ENCODE results near the gene ACTL9.
"Not testable (repeated sequence)": the region's sequence is repeated elsewhere in the genome, so short reads cannot be mapped to it uniquely, and the experiment has no call there.

The ACTL9 gene

DNA sequence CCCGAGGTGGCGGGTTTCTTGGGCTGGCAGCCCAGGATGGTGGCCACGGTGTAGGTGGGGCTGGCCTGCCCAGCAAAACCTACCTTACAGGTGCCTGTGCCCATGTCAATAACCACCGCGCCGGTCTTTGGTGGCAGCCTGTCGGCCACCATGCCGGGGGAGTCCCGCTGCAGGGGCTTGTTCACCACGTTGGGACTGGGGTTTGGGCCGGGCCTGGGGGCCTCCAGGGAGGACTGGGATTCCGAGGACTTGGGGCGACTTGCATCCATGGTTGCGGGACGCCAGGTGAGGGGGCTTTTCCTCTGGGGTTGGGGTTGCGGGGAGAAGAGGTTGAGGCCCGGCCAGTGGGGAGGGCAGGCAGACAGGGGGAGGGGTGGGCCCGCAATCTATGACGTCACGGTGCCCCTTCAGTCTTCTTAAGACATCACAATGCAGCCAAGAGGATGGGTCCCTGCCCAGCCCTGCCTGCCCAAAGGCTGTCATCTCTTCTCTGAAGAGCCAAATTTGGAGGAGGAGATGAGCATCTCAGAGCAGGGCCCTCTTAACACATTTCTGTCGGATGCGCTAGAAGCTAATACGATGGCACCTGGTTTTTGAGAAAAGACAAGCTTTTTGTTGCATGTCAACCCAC, at the start of gene ACTL9:
TSS of gene ACTL9 (minus strand) at position 363 of the 631 bp plus-strand sequence. CDS start at position 269, 94 bp downstream.
- DNase-seq (ENCODE audit: low read depth in 2 of 2), result no peak

DNA sequence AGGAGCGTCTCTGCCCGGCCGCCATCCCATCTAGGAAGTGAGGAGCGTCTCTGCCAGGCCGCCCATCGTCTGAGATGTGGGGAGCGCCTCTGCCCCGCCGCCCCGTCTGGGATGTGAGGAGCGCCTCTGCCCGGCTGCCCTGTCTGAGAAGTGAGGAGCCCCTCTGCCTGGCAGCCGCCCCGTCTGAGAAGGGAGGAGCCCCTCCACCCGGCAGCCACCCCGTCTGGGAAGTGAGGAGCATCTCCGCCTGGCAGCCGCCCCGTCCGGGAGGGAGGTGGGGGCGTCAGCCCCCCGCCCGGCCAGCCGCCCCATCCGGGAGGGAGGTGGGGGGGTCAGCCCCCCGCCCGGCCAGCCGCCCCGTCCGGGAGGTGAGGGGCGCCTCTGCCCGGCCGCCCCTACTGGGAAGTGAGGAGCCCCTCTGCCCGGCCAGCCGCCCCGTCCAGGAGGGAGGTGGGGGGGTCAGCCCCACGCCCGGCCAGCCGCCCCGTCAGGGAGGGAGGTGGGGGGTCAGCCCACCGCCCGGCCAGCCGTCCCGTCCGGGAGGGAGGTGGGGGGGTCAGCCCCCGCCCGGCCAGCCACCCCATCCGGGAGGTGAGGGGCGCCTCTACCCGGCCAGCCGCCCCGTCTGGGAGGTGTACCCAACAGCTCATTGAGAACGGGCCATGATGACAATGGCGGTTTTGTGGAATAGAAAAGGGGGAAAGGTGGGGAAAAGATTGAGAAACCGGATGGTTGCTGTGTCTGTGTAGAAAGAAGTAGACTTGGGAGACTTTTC, 40.9 kb upstream of the ACTL9 start:
- DNase-seq (ENCODE audit: low read depth in 2 of 2), result not testable (repeated sequence)

DNA sequence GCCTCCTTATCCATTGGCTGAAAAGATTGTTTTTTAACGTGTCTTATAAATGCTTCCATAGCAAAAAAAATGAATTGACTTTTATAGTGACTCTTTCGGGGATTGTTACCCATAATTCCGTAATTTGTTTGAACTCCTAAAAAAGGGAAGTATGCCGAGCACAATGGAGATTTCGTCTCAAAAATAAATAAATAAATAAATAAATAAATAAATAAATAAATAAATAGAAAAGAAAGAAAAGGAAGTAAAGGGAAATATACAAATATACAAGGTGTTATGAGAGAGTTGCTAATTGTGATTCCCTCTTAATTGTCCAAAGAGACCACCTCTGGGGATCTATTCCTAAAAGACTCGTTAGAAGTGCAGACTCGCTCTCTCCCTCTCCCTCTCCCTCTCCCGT, 39.8 kb upstream of the ACTL9 start:
- DNase-seq (ENCODE audit: low read depth in 2 of 2), result no peak

GRCh38 chr19:8731428-8732169, 33.0 kb upstream of the ACTL9 start:
- DNase-seq (ENCODE audit: low read depth in 2 of 2), result no peak

GRCh38 chr19:8724276-8724675, 25.7 kb upstream of the ACTL9 start:
- DNase-seq (ENCODE audit: low read depth in 2 of 2), result no peak

- no peak for DNase-seq (ENCODE audit: low read depth in 2 of 2)
These were observed 23.4 kb upstream of the ACTL9 start for GRCh38 chr19:8722032-8722431.

DNA sequence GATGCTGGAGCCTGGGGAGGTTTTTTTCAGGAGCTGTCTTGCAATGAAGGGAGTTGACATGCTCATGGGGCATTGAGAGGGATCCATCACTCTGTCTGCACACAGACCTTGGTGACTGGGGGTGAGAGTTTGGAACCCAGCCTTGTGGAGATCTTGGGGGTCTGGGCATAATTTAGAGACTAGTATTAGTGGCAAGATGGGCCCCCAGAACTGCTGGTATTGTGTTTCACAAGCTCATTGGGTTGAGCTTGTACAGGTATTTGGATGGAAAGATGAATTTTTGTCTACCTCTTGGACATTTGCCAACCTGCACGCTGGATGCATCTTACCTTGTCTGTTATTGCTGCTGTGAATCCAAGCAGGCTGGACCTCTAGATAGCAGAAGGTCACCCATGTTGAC, 22.7 kb upstream of the ACTL9 start, which contains the start of gene OR2Z1:
TSS of gene OR2Z1 (plus strand) at position 301 of the 400 bp plus-strand sequence. CDS start 9,395 bp downstream, outside the sequence.
- no peak for DNase-seq (ENCODE audit: low read depth in 2 of 2)

- not testable (repeated sequence) for DNase-seq (ENCODE audit: low read depth in 2 of 2)
These were observed 11.7 kb upstream of the ACTL9 start for GRCh38 chr19:8710337-8710736.

- DNase-seq (ENCODE audit: low read depth in 2 of 2), result no peak
These were observed 7.1 kb upstream of the ACTL9 start for GRCh38 chr19:8705742-8706141.

DNA sequence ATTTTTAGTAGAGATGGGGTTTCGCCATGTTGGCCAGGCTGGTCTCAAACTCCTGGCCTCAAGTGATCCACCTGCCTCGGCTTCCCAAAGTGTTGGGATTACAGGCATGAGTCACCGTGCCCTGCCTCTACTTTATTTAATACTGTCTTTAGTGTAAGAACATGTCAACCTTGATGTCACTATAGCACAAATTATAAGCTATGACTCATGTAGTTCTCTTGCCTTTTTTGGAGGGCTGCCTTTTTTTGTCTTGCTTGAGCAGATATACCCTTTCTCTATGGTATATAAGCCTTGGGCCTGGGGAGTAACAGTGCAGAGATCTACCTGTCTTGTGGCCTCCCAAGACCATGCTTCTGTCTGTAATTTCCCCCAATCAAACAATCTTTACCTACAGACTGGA, 6.7 kb upstream of the ACTL9 start:
- DNase-seq (ENCODE audit: low read depth in 2 of 2), result not testable (repeated sequence)

DNA sequence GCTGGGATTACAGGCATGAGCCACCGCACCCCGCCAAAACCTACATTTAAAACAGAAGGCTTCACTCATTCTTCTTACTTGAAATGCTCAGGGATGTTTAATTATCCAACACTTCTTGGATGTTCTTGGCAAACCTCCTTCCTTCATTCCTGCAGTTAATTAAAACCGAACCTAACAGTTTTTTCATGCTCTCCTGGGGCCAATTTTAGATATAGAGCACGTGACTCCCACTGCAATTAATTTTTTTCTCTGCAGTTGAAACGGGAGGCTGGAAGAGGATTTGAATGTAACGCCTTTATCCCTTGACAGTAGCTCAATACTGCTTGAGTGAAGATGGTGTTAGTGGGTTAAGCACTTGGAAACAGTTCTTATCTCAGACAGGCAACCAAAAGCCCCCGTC, 4.6 kb upstream of the ACTL9 start:
- DNase-seq (ENCODE audit: low read depth in 2 of 2), result no peak

DNA sequence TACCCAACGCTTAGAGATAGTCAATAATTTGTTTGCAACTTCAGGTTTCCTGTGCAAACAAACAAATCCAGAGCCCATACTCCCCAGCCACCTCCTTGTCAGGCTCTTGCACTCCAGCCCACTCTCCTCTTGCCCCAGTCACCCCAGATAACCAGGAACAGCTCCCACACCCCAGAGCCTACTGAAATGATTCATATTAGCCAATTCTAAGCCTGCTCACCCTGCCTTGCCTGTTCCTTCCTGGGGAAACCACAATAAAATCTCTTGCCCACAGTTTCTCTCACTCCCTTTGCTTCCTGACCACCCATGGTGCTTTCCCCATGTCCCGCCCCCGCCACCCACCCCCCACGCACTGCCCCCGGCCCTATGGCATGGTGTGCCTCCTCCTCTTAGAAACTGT, 3.8 kb upstream of the ACTL9 start:
- DNase-seq (ENCODE audit: low read depth in 2 of 2), result peak; percentile 36 to 50

- no peak for DNase-seq (ENCODE audit: low read depth in 2 of 2)
These were observed 2.4 kb upstream of the ACTL9 start for GRCh38 chr19:8700956-8701355.

DNA sequence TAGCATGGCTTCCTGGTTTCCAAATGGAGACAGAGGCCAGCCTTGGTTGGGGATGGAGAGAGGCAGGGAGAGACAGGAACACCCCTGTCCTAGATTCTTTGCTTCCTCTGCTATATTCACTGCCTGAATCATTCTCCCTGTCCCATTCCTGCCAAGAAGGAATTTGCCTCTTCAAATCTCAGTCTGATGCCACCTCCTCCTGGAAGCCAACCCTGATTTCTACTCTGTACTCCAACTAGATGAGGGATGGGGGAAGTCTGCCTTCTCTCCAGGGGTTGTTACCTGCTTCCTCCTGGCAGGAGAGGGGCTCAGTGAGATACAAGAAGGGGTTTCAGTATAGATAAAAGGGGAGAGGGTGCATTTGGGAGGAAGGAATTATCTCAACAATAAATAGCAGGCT, 1.3 kb upstream of the ACTL9 start:
- DNase-seq (ENCODE audit: low read depth in 2 of 2), result no peak

DNA sequence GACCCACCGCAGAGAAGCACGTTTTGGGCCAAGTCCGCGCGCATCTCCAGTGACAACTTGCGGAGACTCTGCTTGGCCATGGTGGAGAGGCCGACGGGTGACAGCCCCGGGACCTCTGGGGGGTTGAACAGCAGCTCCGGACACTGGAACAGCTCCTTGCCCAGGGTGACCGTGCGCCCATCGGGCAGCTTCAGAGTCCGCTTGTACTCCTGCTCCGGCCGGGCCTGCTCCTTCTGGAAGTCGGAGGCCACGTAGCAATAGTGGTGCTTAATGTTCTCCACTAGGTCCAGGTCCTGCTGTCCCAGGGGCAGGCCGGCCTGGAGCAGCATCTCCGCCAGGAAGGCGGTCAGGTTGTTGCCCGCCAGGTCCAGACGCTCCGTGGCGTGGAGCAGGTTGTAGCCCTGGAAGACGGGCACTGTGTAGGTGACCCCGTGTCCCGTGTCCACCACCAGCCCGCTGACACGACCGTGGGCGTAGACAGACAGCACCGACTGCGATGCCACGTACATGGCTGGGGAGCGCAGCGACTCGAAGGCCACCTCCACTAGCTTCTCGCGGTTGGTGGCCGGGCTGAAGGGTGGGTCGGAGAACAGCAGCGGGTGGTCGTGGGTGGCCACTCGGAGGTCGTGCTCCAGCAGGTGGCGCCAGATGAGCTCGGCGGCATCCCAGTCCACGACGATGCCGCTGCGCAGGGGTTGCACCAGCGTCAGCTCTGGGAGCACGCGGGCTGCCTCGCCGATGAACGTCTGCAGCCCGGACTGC, 743 bp downstream of the ACTL9 start:
- no peak for DNase-seq (ENCODE audit: low read depth in 2 of 2)

GRCh38 chr19:8696993-8697392, 1.6 kb downstream of the ACTL9 start:
- DNase-seq (ENCODE audit: low read depth in 2 of 2), result peak in 1 of 2 donors; percentile 27

DNA sequence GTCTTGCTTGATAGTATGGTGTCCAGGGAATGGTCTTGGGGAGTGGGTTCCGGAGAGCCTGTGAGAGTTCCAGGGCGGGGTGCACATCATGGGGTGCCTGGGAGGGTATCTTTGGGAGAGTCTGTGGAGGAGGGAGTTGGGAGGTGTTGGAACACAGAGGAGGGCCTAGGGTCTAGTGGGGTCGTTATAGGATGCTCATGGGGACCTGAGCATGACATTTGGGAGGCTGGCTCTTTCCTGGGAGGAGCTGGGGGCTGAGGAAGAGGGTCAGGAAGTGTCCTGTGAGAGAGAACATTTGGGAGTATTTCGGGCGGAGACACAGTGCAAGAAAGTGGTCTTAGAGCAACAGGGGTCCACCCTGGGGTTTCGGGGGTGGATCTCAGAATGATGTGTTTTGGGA, 2.7 kb downstream of the ACTL9 start:
- DNase-seq (ENCODE audit: low read depth in 2 of 2), result no peak

- DNase-seq (ENCODE audit: low read depth in 2 of 2), result no peak
These were observed 3.1 kb downstream of the ACTL9 start for GRCh38 chr19:8695501-8695900.

DNA sequence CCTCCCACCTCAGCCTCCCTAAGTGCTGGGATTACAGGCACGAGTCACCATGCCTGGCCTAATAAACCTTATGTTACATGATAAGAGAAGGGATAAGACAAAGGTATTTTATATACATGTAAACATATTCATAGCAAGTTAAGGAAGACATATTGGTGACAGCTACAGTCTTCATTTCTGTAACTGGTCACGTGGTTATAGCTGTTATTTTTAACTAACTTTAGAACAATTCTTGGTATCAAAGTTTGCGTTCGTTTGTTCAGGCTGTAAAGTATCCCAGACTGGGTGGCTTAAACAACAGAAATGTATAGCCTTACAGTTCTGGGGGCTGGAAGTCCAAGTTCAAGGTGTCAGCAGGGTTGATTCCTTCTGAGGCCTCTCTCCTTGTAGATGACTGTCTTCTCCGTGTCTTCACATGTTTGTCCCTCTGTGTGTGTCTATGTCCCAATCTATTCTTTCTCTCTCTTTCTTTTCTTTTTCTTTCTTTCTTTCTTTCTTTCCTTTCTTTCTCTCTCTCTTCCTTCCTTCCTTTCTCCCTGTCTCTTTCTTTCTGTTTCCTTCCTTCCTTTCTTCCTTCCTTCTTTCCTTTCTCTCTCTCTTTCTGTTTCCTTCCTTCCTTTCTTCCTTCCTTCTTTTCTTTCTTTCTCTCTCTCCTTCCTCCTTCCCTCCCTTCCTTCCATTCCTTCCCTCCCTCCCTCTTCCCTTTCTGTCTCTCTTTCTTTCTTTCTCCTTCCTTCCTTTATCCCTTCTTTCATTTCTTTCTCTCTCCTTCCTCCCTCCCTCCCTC, 7.6 kb downstream of the ACTL9 start:
- DNase-seq (ENCODE audit: low read depth in 2 of 2), result no peak

DNA sequence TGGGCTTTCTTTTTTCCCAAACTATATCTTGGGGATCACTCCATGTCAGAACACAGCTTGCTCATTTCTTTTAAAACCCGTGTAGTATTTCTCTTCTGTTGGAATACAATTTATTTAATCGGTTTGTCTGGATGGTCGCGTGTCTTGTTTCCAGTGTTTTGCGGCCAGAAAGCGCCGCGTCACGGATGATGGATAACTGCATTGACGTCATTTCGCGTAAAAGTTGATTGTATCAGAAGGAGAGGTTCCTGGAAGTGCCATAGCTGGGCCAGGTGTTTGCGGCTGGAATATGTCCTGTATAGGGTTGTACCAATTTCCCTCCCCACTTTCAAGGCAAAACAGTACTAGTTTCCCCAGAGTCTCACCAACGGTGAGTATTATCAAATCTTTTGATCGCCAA, 9.7 kb downstream of the ACTL9 start:
- DNase-seq (ENCODE audit: low read depth in 2 of 2), result no peak

DNA sequence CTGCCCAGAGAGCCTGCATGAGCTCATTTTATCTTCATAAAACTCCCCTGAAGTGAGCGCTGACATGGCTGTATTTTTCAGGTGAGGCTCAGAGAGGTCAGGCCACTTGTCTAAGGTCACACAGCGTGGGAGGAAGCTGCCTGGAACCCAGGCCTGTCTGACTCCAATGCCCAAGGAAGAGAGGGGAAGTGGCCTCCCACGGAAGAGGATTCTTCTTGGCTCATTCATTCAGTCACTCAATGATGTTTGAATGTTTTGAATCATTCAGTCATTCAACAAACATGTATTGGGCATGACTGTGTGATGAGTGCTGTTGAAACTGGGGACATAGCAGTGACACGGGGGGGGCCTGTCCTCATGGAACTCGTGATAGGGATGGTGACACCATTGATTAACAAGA, 12.0 kb downstream of the ACTL9 start:
- DNase-seq (ENCODE audit: low read depth in 2 of 2), result no peak
